Measurements from ENCODE around the gene C21orf58. TPM values are rescaled to one million over a fixed set of nuclear protein-coding genes. Genes with fewer than 3 reads are reported as not detected.

C21orf58 gene
- total RNA-seq, 1 donor from 2014 or later = 36.6 TPM

DNA sequence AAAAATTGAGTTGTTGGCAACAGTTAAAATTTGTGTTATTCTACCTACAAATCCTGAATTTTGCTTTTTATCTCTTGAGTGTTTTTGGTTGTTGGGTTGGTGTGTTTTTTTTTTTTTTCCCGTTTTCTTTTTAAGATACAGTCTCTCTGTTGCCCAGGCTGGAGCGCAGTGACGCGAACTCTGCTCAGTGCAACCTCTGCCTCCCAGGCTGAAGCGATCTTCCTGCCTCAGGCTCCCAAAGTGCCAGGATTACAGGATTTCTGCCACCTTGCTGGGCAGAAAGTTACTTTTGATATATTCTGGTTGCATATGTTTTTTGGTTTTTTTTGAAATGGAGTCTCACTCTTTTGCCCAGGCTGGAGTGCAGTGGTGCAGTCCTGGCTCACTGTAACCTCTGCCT, 4.5 kb upstream of the C21orf58 start:
- Mint-ChIP-seq H3K4me1 (ENCODE audit: unreplicated experiment) (peaks cover 13% of the 10 kb centered on the region), H3K27ac (no peak overlapping the region), H3K36me3 (peaks cover 24% of the 10 kb centered on the region), H3K27me3 (no peaks in the 10 kb centered on the region), H3K4me3 (no peak overlapping the region), H3K9me3 (no peaks in the 10 kb centered on the region)
- TF ChIP-seq, protein P1, sequence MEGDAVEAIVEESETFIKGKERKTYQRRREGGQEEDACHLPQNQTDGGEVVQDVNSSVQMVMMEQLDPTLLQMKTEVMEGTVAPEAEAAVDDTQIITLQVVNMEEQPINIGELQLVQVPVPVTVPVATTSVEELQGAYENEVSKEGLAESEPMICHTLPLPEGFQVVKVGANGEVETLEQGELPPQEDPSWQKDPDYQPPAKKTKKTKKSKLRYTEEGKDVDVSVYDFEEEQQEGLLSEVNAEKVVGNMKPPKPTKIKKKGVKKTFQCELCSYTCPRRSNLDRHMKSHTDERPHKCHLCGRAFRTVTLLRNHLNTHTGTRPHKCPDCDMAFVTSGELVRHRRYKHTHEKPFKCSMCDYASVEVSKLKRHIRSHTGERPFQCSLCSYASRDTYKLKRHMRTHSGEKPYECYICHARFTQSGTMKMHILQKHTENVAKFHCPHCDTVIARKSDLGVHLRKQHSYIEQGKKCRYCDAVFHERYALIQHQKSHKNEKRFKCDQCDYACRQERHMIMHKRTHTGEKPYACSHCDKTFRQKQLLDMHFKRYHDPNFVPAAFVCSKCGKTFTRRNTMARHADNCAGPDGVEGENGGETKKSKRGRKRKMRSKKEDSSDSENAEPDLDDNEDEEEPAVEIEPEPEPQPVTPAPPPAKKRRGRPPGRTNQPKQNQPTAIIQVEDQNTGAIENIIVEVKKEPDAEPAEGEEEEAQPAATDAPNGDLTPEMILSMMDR (conservative IDR thresholded peaks at IDR 0.05) = no peak
- no peak for DNase-seq (ENCODE audit: extremely low spot score, unreplicated experiment)

DNA sequence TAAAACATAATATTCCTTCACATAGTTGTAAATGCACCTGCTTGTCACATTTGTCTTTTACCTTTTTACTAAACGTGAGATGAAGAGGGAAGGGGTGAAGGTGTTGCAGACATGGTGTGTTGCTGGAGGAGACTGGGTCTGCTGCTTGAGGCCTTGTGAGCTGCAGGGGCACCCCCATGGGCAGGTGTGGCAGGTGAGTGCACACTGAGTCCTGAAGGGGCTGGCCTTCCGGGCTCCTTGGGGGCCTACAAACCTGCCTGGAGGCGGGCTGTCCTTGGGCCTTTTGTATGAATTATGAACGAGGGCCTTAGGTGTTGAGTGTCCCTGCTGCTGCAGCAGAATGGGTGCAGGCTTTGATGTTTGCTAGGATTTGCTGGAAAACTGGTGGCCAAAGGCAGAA, 4.0 kb upstream of the C21orf58 start:
- no peaks in the 10 kb centered on the region for H3K27me3 Mint-ChIP-seq
- no peak overlapping the region for H3K27ac Mint-ChIP-seq
- H3K9me3 Mint-ChIP-seq = no peaks in the 10 kb centered on the region
- H3K36me3 Mint-ChIP-seq = peaks cover 24% of the 10 kb centered on the region
- H3K4me3 Mint-ChIP-seq = no peak overlapping the region
- no peak for DNase-seq (ENCODE audit: extremely low spot score, unreplicated experiment)
- H3K4me1 Mint-ChIP-seq (ENCODE audit: unreplicated experiment) = peaks cover 13% of the 10 kb centered on the region
- TF ChIP-seq, protein P1 (conservative IDR thresholded peaks at IDR 0.05) = no peak

DNA sequence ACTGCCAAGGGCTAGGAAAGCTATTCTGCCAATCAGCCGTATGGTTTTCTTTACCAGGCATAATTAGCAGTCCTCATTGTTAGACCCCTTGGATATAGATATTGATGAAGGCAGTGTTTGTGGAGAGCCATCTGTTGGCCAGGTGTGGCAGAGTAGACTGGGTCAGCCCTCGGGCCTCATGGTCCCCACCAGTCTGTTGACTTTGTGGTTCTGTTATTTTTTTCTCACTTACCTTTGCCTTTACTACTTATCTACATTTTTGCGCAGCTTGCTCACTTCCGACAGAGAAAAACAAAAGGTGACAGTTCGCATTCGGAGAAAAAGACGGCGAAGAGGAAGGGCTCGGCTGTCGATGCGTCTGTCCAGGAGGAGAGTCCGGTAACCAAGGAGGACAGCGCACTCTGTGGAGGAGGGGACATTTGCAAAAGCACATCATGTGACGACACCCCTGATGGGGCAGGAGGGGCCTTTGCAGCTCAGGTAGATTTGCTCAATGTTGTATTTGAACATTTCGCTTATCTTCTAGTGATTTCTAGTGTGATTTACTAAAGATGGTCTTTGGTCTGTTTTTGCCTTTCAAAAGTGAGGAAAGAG, 2.5 kb upstream of the C21orf58 start:
- DNase-seq (ENCODE audit: extremely low spot score, unreplicated experiment) = no peak
- Mint-ChIP-seq H3K36me3 (peaks cover 23% of the 10 kb centered on the region), H3K27ac (peak overlapping the region; percentile 91), H3K4me3 (peak overlapping the region; percentile 78), H3K27me3 (no peaks in the 10 kb centered on the region), H3K4me1 (ENCODE audit: unreplicated experiment) (peaks cover 19% of the 10 kb centered on the region), H3K9me3 (no peaks in the 10 kb centered on the region)
- TF ChIP-seq, protein P1 (conservative IDR thresholded peaks at IDR 0.05) = no peak

DNA sequence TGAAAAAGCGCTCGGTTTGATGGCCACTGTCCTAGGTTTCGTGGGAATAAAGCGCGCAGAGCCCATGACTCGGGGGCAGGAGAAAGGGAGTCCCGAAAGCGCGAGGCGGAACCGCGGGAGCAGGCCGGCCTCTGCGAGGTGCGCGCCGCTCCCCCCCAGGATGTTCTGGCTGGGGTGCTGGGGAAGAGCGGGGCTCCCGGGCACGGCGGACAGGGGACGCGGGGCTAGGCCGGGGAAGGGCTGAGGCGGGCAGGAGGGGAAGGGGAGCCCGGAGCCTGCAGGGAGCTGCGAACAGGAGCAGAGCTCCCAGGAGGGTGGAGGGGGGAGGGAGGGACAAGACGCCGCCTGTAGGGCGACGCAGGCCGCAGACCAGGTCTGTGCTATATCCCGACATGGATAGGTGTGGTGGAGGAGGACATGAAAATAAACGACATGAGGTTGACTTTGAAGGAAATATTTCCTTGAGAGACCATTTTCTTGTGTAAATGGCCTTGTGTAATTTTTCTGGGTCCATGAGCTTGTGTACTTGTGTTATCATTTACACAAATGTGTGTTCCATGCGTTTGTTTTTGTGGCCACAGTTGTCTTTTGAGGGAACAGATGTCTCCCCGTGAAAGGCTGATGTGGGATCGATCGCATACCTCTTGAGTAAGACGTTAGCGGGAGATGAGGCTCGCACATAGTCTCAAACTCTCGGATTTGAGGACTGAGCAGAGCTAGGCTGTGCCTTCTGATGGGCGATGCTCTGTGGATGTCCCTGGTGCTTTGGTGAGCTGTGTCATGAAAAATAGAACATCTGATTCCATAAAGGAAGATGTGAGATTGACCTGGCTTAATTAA, 1.6 kb upstream of the C21orf58 start:
- peak; percentile 74 for DNase-seq (ENCODE audit: extremely low spot score, unreplicated experiment)
- TF ChIP-seq, protein P1 (conservative IDR thresholded peaks at IDR 0.05) = peak; percentile 52
- H3K27me3 Mint-ChIP-seq = no peaks in the 10 kb centered on the region
- peak overlapping the region; percentile 91 for H3K27ac Mint-ChIP-seq
- no peaks in the 10 kb centered on the region for H3K9me3 Mint-ChIP-seq
- H3K36me3 Mint-ChIP-seq = peaks cover 23% of the 10 kb centered on the region
- peak overlapping the region; percentile 95 for H3K4me3 Mint-ChIP-seq
- peaks cover 25% of the 10 kb centered on the region for H3K4me1 Mint-ChIP-seq (ENCODE audit: unreplicated experiment)

DNA sequence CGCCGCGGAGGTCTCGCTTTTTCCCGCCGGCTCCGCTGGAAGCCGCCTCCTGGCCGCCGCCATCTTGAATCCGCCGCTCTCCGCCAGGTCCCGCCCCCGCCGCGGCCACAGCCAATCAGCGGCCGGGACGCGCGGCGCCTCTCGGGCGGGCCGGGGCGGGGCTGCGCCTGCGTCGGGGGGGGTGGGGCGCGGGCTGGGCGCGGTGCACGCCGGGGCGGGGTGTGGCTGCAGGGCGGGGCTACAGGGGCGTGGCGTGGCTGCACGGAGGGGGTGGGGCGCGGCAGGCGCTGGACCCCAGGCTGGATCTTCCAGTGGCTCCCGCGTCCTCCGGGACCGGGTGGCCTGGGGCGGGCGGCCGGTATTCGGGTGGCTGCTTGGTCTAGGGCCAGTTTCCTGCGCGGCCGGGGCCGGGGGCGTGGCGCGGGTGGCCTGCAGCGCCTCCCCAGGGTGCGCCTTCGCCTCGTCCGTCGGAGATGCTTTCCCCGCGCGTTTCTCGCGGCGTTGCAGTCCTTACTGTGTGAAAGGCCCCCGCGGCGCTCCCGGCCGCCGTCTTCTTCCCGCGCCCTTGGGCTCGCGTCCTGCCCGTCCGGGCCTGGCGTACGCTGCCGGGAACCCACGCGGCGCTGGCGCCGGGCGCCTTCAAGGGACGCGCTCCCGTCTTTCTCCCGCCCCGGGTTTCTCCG, 861 bp upstream of the C21orf58 start:
- Mint-ChIP-seq H3K36me3 (peaks cover 23% of the 10 kb centered on the region), H3K4me3 (peak overlapping the region; percentile 95), H3K9me3 (no peaks in the 10 kb centered on the region), H3K27ac (peak overlapping the region; percentile 98), H3K4me1 (ENCODE audit: unreplicated experiment) (peaks cover 25% of the 10 kb centered on the region), H3K27me3 (no peaks in the 10 kb centered on the region)
- TF ChIP-seq, protein P1 (conservative IDR thresholded peaks at IDR 0.05) = no peak
- DNase-seq (ENCODE audit: extremely low spot score, unreplicated experiment) = peak; percentile 91
